ENCODE data around the gene GZMM.

The GZMM gene

DNA sequence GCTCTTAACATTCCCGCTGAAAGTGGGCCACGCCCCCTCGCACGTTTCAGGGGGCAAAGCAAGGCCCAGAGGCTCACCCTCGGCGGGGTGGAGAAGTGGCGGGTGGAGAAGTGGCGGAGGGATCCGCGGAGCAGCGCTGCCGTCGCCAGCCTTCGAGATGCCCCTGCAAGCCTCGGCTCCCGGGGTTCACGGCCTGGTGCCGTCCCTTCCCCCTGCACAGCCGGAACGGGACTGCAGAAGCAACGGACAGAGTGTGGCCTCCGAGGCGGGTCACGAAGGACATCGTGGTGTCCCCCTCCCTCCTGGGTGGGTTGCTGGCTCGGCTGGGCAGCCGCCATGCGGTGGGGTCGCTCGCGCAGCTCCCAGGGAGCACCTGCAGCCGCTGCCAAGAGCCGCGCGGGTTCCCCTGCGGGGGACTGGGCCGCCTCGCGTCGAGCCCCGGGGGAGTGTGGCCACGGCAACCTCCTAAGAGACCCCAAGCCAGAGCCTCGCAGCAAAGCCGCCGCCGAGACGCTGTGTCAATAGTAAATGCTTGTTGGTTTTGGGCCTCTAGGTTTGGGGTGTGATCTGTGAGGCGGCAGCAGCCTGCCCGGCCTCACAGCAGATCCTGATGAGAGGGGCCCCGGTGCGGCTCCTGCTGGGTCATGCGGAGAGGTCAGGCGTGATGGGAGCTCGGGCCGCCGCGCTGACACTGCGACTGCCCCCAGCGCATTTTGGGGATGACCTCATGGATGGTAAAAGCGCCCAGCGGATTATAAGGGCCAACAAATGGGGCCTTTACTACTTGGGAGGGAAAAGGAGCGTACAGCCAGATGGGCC is 31.1 kb upstream of the GZMM start:
- no peak for DNase-seq

DNA sequence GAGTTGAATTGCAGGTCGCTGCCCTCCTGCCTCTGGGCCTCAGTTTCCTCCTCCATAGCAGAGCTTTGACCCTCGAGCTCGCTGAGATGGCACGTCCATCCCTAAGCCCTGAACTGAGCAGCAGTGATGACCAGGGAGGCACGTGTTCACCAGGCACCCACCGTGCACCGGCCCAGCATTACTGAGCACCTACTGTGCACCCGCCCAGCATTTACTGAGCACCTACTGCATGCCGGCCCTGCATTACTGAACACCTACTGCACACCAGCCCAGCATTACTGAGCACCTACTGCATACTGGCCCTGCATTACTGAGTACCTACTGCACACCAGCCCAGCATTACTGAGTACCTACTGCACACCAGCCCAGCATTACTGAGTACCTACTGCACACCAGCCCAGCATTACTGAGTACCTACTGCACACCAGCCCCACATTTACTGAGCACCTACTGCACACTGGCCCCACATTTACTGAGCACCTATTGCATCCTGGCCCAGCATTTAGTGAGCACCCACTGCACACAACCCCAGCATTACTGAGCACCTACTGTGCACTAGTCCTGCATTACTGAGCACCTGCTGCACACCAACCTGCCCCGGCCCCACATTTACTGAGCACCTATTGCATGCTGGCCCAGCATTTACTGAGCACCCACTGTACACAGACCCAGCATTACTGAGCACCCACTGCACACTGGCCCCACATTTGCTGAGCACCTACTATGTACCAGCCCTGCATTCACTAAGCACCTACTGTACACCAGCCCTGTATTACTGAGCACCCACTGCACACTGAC is 30.3 kb upstream of the GZMM start:
- DNase-seq, result no peak

DNA sequence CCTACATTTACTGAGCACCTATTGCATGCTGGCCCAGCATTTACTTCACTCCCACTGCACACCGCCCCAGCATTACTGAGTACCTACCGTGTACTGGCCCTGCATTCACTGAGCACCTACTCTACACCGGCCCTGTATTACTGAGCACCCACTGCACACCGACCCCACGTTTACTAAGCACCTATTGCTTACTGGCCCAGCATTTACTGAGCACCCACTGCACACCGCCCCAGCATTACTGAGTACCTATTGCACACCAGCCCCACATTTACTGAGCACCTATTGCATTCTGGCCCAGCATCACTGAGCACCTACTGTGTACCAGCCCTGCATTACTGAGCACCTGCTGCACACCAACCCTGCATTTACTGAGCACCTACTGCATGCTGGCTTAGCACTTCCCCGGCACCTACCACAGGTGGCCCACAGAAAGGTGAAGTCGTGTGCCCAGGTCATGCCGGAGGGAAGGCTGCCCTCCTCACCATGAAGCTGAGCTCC is 29.6 kb upstream of the GZMM start:
- no peak for DNase-seq

DNA sequence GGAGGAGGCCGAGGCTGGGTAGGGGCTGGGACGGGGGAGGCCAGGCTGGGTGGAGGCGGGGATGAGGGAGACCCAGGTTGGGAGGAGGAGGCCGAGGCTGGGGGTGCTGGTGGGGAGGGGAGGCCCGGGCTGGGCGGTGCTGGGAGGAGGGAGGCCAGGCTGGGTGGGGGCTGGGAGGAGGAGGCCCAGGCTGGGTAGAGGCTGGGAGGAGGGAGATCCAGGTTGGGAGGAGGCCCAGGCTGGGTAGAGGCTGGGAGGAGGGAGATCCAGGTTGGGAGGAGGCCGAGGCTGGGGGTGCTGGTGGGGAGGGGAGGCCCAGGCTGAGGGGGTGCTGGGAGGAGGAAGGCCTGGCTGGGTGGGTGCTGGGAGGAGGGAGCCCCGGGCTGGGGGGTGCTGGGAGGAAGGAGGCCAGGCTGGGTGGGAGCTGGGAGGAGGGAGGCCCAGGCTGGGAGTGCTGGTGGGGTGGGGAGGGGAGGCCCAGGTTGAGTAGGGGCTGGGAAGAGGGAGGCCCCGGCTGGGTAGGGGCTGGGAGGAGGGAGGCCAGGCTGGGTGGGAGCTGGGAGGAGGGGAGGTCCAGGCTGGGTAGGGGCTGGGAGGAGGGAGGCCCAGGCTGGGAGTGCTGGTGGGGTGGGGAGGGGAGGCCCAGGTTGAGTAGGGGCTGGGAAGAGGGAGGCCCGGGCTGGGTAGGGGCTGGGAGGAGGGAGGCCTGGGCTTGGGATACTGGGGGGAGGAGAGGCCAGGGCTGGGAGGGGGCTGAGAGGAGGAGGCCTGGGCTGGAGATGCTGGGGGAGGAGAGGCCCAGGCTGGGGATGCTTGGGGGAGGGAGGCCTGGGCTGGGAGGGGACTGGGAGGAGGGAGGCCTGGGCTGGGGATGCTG is 25.9 kb upstream of the GZMM start:
- DNase-seq, result no peak

DNA sequence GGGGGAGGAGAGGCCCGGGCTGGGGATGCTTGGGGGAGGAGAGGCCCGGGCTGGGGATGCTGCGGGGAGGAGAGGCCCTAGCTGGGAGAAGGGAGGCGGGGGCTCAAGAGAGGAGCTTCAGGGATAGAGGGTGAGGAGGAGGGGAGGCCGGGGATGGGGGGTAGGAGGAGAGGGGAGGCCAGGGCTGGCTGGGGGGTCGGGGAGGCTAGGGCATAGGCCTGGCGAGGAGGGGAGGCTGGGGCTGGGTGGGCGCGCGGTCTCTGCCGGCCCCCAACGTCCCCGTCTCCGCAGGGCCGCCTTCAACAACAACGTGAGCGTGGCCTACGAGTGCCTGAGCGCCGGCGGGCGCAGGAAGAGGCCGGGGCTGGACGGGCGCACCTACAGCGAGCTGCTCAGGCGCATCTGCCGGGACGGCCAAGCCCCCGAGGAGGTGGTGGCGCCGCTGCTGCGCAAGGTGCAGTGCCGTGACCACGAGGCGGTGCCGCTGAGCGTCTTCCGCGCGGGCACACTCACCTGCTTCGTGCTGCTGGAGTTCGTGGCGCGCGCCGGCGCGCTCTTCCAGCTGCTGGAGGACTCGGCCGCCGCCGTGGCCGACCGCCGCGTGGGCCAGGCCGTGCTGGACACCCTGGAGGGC is 25.1 kb upstream of the GZMM start:
- peak; percentile 73 for DNase-seq

DNA sequence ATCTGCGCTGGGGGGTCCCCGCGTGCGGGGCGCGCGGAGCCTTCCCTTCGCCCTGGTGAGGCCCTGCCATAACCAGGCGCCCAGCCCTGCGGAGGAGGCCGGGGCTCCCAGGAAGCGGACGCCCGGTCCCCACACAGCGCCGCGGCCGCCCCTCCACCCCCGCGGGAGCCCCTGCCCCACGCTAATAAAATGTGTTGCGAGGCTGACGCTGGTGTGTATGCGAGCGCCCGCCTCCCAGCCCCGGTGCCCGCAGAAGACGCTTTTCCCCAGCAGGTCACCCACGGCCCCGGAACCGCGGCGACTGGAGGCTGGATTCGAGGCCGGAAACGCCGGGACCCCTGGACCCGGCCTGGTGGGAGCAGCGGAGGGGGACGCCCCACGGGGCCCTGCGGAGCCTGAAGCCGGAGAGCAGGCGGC is 24.4 kb upstream of the GZMM start:
- DNase-seq, result no peak

DNA sequence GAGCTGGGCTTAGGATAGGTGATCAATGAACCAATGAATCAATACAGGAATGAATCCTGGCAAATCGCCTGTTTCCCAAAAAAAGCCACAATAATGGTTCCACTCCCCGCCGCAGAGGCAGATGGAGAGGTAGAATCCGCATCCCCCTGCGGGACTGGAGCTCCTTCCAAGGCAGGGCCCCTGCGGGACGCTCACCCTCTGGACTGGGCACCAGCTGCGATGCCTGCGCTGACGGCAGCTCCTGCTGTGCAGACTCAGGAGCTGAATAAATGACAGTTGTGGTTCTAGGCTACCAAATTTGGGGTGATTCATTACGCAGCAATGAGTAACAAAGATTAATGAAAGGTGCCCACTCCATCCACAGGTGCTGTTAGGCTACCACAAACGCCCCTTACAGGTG is 21.1 kb upstream of the GZMM start:
- no peak for DNase-seq

DNA sequence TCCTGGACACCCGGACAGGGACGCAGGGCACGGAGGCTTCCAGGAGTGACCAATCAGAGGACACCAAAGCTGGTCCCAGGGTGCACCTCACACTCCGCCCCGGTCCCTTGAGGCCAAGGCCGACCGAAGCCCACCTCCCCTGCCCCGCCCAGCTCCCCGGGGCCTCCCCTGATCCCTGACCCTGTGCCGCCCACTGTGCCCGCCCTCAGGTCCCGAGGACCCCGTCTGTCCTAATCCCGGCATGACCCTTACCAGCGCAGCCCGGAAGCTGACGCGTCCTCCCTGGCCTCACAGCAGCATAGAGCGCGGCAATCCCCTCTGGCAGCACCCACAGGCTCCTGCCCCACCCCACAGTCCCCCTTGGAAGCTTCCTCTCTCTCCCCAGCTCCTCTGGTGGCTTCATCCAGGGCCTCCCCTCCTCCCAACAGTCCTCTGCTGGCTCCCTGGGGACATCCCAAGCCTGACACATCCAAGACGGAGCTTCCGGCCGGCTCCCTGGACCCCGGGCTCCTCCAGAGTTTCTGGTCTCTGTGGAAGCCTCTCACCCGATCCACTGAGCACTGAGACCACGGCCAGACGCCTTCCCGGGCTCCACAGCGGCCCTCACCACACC is 19.7 kb upstream of the GZMM start:
- DNase-seq, result no peak

DNA sequence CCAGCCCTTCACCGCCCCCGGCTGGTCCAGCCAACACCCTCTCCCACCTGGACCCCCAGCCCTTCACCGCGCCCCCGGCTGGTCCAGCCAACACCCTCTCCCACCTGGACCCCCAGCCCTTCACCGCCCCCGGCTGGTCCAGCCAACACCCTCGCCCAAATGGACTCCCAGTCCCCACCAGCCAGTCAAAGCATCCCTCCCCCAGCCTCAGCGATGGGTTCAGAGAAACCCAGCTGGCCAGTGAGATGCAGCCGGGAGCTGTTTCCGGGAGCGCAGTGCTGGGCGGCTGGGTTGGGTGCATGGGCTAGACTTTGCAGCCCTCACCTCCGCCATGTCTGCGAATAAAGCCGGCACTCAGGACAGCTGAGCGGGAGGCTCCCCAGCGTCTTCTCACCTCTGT is 18.8 kb upstream of the GZMM start:
- DNase-seq, result no peak

DNA sequence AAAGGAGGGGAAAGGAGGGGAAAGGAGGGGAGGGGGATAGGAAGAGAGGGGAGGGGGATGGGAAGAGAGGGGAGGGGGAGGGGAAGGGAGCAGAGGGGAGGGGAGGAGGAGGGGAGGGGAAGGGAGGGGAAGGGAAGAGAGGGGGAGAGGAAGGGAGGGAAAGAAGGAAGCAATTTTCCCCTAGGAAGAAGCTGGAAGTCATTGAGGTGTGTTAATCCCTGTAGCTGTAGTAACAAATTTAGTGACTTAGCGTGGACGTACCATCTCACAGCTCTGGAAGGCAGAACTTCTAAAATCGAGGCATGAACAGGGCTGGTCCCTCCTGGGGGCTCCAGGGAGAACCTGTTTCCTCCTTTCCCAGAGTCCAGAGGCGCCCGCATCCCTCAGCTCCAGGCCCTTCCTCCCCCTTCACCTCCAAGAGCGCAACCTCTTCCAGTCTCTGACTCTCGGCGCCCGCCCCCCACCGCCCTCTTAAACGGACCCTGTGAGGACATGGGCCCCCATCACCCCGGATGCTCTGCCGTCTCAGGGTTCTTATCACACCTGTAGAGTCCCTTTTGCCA is 17.9 kb upstream of the GZMM start:
- no peak for DNase-seq

DNA sequence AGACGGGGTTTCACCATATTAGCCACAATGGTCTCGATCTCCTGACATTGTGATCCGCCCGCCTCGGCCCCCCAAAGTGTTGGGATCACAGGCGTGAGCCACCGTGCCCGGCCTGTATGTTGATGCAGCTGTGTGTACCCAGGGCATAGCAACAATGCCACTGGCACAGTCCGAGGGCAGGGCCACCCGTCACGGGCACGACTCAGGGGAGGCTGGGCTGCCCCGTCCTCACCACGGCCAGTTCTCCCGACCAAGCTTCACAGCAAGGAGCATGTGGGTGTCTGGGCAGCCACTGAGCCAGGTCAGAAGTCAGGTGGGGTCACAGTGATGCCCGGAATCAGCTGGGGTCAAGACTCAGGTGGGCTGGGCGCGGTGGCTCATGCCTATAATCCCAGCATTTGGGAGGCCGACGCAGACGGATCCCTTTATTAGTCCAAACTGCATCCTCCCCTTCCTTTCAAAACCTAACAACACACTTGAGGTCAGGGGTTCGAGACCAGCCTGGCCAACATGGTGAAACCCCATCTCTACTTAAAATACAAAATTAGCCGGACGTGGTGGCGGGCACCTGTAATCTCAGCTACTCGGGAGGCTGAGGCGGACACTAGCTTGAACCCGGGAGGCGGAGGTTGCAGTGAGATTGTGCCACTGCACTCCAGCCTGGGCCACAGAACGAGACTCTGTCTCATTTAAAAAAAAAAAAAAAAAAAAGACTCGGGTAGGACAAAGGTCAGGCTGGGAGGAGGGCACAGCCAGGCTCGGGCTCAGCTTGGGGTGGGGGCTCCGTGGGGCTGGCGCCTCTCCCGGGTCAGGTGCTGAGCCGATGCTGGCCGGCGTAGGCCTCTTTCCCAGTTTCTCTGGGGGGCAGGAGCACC is 13.5 kb upstream of the GZMM start:
- no peak for DNase-seq

DNA sequence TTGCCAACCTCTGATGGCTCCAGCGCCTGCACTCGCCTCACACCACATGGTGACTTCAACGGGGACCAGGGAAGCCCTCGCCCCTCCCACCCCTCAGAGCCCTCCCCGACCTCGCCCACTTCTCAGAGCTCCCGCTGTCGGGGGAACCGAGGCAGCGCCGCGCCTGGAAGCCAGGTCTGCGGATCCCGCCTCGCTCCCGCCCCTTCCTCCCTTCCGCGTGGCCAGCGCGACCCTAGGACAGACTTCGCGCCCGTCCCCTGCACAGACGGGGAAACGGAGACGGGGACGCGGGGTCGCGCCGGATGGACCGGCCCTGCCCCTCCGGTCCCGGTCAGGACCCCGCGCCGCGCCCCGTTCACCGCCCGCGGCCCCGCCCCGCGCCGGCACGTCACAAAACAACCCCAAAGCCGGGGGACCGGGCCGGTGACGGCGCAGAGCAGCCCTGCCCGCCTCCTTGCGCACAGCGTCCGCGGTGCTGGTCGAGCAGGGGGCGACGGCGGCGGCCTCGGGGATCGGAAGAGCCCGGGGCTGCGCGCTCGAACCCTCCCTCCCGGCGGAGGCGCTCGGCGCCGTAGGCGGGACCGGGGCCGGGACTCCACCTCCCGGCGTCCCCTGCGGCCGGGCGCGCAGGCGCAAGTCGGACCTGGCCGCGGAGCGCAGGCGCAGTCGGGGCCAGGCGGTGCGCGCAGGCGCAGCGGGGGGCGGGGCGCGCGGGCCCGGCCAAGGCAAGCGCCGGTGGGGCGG is 12.7 kb upstream of the GZMM start:
- peak; percentile 85 for DNase-seq

DNA sequence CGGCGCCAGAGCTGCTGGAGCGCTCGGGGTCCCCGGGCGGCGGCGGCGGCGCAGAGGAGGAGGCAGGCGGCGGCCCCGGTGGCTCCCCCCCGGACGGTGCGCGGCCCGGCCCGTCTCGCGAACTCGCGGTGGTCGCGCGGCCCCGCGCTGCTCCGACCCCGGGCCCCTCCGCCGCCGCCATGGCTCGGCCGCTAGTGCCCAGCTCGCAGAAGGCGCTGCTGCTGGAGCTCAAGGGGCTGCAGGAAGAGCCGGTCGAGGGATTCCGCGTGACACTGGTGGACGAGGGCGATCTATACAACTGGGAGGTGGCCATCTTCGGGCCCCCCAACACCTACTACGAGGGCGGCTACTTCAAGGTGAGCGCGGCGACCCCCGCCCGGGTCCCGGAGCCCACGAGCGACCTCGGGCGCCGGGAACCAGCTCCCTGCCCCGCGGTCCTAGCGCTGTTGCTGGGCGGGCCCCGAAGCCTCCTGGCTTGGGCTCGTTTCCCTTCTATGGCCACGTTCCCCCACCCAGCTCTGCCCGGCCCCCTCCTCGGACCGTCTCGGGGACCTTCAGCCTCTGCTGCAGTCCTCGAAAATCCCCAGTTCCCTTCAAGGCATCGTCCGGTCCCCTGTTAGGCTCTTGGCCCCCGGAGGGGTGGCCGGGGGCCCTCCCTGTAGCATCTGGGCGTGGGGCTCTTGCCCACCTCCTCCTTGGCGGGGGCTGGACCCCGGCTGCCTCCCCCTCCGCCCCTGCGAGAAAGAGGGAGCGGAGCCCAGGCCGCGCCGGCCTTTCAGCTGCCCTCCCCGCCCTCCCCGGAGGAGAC is 11.9 kb upstream of the GZMM start, which contains the start of gene CDC34:
Gene CDC34, plus strand, starts transcription at position 8 of the 808 bp plus-strand sequence. Its CDS starts 172 bp downstream, at position 180.
- no peak for DNase-seq

DNA sequence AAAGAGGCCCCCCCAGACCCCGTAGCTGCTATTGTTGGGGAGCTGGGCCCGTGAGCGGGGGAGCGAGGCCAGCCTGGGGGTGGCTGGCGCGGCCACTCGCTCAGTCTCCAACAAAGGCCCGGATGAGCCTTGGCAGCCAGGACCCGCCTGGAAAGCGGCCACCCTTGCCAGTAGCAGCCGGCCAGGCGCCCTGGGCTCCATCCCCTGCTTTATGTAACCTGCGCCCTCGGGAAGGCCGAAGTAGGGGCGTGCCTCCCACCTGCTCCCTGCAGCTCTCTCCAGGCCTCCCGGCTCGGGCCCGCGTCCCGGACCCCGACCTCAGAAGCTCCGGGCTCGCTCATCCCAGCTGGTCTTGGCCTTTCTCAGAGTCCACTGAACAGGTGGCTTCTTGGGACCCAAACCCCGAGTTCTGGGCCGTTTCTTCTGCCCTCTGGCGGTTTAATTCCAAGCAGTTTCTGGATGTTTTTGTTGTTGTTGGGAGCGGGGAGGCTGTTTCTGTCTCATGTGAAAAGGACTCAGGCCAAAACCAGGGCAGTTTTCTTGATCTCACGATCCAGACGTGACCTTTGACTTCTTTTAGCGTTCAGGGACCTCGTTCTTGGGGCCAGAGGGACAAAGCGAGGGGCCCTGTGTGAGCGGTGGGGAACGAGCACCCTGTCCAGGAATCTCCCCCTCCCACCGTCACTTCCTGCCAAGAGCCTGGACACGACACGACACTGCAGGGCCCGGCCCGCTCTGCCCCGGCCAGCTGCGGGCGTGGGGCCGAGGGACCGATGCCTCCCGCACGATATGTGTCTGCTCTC is 11.1 kb upstream of the GZMM start:
- DNase-seq, result peak; percentile 40

DNA sequence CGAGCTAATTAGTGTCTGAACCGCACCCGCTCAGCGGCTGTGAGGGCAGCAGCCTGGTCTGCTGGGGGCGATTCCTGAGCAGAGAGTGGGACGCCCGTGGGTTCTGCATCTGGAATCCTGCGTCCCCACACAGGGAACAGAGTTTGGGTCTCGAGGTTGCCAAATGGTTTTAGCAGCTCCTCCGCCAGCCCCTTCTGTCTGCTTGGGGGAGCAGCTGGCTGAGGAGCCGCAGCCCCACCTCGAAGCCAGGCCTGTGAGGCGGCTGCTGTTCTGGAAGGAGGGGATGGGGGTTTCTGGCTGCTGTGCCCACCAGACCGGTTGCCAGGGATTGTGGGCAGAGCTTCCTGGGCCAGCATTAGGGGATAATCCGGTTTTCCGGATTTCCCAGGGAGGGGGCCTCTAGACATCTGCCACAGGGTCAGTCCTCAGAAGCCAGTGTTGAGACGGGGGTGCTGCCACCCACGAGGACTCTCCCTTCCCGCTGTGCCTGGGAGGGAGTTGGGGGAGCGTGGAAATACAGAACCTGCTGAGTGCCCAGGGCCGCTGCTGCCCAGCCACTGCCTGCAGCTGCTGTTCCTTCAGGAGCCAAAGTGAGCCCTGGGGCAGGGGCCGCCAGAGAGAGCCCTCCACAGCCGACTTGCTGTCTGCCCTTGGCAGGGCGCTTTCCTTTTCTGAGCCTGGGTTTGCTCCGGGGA is 10.3 kb upstream of the GZMM start:
- no peak for DNase-seq

DNA sequence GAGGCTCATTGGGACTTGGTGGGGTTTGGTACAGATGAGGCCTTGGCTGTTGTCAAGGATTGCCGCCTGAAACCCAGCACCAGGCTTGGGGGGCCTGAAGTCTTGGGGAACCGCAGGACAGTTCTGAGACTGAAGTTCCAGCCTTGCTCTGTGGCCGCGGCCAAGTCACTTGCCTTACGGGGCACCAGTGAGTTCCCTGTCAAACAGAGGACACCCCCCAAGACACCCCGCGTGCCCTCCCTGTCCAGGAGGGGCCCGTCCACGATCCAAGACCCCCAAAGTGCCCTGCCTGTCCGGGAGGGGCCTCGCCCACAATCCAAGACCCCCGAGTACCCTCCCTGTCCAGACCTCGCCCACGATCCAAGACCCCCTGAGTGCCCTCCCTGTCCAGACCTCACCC is 9.8 kb upstream of the GZMM start:
- DNase-seq, result no peak
